ENCODE results near the gene PIP5K1B. TPM values are rescaled to one million over a fixed set of nuclear protein-coding genes. Genes with fewer than 3 reads are reported as not detected.

The PIP5K1B gene
- total and polyA plus RNA-seq, 10 of the 15 experiments (the other 5 are each of a cell fraction or from before 2014, with no cell fraction given), result 6.8 to 16.3 (median 10.6) TPM

DNA sequence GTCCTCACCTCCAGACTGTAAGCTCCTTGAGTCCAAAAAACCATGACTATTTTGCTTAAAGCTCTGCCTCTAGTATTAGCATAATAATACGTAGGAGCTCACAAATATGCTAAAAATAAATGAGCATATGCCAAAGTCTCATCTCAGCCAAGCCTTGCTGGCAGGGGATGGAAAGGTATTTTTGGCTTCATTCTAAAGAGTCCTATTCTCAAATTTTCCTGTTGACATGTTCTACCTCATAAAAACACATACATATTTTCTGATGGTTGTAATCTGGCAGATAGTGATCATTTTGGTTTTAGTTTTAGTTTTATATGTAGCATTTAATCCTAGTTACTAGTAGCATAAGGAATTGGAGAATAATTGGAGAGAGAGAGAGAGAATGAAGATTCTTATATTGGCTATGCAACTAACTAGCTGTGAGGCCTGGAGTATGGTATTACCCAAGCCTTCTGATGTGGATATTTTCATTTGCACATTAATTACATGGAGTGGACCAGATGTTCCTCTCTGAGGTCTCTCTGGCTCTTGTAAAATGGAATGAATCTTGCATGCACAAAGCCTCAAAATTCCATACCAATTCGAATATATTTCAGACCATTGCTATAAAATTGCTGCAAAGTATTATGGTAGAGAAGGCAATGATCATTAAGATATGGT is 55.8 kb downstream of the PIP5K1B start:
- no peak overlapping the region for H2AFZ ChIP-seq (ENCODE audit: control insufficient read depth, low read depth, low read length)
- ATAC-seq (no peak), DNase-seq (ENCODE audit: low read depth, low spot score) (no peak), FAIRE-seq (no peak)
- H3K9ac ChIP-seq (ENCODE audit: control insufficient read depth, insufficient read depth, low read length), result no peak overlapping the region
- POLR2A ChIA-PET, result no interaction called here
- peaks cover 3% of the 10 kb centered on the region; the same call in 1 of the 2 replicates for H3K4me1 ChIP-seq (ENCODE audit: control insufficient read depth, insufficient read depth, low read length)
- RAD21 ChIA-PET (ENCODE audit: unreplicated experiment), result interaction anchor here (1.2 kb wide), 1 partner anchor 19 kb away, joined by 5 read pairs; a partner anchor contains a TSS
- 46% methylated on average over 2 of the region's 2 CpGs for WGBS (ENCODE audit: insufficient coverage, insufficient replicate concordance, low lambda C conversion rate, missing lambda C conversion rate)
- H3K4me3 ChIP-seq, result no peak overlapping the region
- no peaks in the 10 kb centered on the region for H3K27me3 ChIP-seq (replicated peaks in 1 of 2; ENCODE audit: control insufficient read depth in 2 of 2, insufficient read depth in 2 of 2, low read length in 1 of 2)
- CTCF ChIA-PET, result no interaction called here
- SMC1A ChIA-PET (ENCODE audit: uncharacterized antibody, unreplicated experiment), result interaction anchor here (1.2 to 1.5 kb wide), 3 partner anchors 11 to 16 kb away, joined by 3 to 4 read pairs (median 3); no protein-coding TSS in a partner anchor
- no peak overlapping the region for H3K27ac ChIP-seq (ENCODE audit: control insufficient read depth, insufficient read depth)
- in situ Hi-C loops (cut with MboI), result loop anchor here (5.0 to 10.0 kb wide), 2 partner anchors 64 to 179 kb away; no protein-coding TSS in a partner anchor
- no peaks in the 10 kb centered on the region for H3K36me3 ChIP-seq (ENCODE audit: control insufficient read depth in 2 of 2, insufficient read depth in 2 of 2, low read length in 1 of 2)
- H3K9me3 ChIP-seq (replicated peaks; ENCODE audit: control insufficient read depth, insufficient read depth, low read length), result peaks cover 4% of the 10 kb centered on the region; the same call in 1 of the 3 replicates
- no peaks in the 10 kb centered on the region for H4K20me1 ChIP-seq (ENCODE audit: control insufficient read depth, insufficient read depth)
- H3K4me2 ChIP-seq (ENCODE audit: control insufficient read depth, insufficient read depth), result no peak overlapping the region
- no TSS peak for BruUV-seq (replicated peaks)
- TF ChIP-seq USF2 (IDR thresholded peaks at IDR 0.05; ENCODE audit: borderline replicate concordance, low read depth, low read length), result no peak
- no peak for TF ChIP-seq TAF1 (IDR thresholded peaks at IDR 0.05; ENCODE audit: borderline replicate concordance, low read depth, low read length)
- H3K79me2 ChIP-seq (ENCODE audit: control insufficient read depth, insufficient read depth, low read length), result no peaks in the 10 kb centered on the region
- intact Hi-C loops (cut with micrococcal nuclease; ENCODE audit: unreplicated experiment), result loop anchor here (5.0 kb wide), 1 partner anchor 54 kb away; the partner anchor contains the start of gene PIP5K1B

- ATAC-seq (peak; percentile 51; the same call in 2 of the 3 replicates), DNase-seq (ENCODE audit: low read depth, low spot score) (no peak), FAIRE-seq (no peak)
- 61% methylated on average over 4 of the region's 4 CpGs for WGBS (ENCODE audit: insufficient coverage, insufficient replicate concordance, low lambda C conversion rate, missing lambda C conversion rate)
- ChIA-PET POLR2A (interaction anchor here (1.5 kb wide), 1 partner anchor 17 kb away, joined by 3 read pairs; a partner anchor contains a TSS), SMC1A (ENCODE audit: uncharacterized antibody, unreplicated experiment) (interaction anchor here (0.9 to 1.4 kb wide), 4 partner anchors 11 to 24 kb away, joined by 3 to 5 read pairs (median 4); no protein-coding TSS in a partner anchor), CTCF (interaction anchor here (0.6 to 1.1 kb wide), 2 partner anchors 80 to 237 kb away, joined by 3 to 4 read pairs; no protein-coding TSS in a partner anchor), RAD21 (ENCODE audit: unreplicated experiment) (interaction anchor here (1.4 kb wide), 1 partner anchor 55 kb away, joined by 4 read pairs; no protein-coding TSS in a partner anchor)
- peaks cover 4% of the 10 kb centered on the region; the same call in 1 of the 3 replicates for H3K9me3 ChIP-seq (replicated peaks; ENCODE audit: control insufficient read depth, insufficient read depth, low read length)
- H3K27ac ChIP-seq (ENCODE audit: control insufficient read depth, insufficient read depth), result no peak overlapping the region
- no TSS peak for BruUV-seq (replicated peaks)
- no peaks in the 10 kb centered on the region for H4K20me1 ChIP-seq (ENCODE audit: control insufficient read depth, insufficient read depth)
- H3K79me2 ChIP-seq (ENCODE audit: control insufficient read depth, insufficient read depth, low read length), result no peaks in the 10 kb centered on the region
- peaks cover 3% of the 10 kb centered on the region; the same call in 1 of the 2 replicates for H3K4me1 ChIP-seq (ENCODE audit: control insufficient read depth, insufficient read depth, low read length)
- H3K36me3 ChIP-seq (ENCODE audit: control insufficient read depth in 2 of 2, insufficient read depth in 2 of 2, low read length in 1 of 2), result no peaks in the 10 kb centered on the region
- in situ Hi-C loops (cut with MboI), result loop anchor here (5.0 to 10.0 kb wide), 2 partner anchors 62 to 180 kb away; no protein-coding TSS in a partner anchor
- no peak overlapping the region for H2AFZ ChIP-seq (ENCODE audit: control insufficient read depth, low read depth, low read length)
- H3K27me3 ChIP-seq (replicated peaks in 1 of 2; ENCODE audit: control insufficient read depth in 2 of 2, insufficient read depth in 2 of 2, low read length in 1 of 2), result no peaks in the 10 kb centered on the region
- H3K4me3 ChIP-seq, result no peak overlapping the region
- H3K9ac ChIP-seq (ENCODE audit: control insufficient read depth, insufficient read depth, low read length), result no peak overlapping the region
- no peak for TF ChIP-seq SREBF2 (IDR thresholded peaks at IDR 0.05; ENCODE audit: low read length)
- TF ChIP-seq RELA (IDR thresholded peaks at IDR 0.05; ENCODE audit: borderline replicate concordance, partially characterized antibody), result no peak
- TF ChIP-seq RFX5 (IDR thresholded peaks at IDR 0.05; ENCODE audit: low read depth, low read length), result no peak
- no peak for TF ChIP-seq JUNB (IDR thresholded peaks at IDR 0.05)
- TF ChIP-seq EP300 (IDR thresholded peaks at IDR 0.05; ENCODE audit: borderline replicate concordance in 1 of 2, control insufficient read depth in 1 of 2, low read depth in 2 of 2, low read length in 2 of 2), result no peak
- no peak for TF ChIP-seq BRCA1 (IDR thresholded peaks at IDR 0.05; ENCODE audit: low read depth, low read length)
- no peak for TF ChIP-seq POLR2AphosphoS5 (IDR thresholded peaks at IDR 0.05; ENCODE audit: low read length)
- TF ChIP-seq EGR1 (IDR thresholded peaks at IDR 0.05; ENCODE audit: borderline replicate concordance in 1 of 2, low read depth in 2 of 2, low read length in 2 of 2), result no peak
- TF ChIP-seq TCF3 (IDR thresholded peaks at IDR 0.05; ENCODE audit: borderline replicate concordance, insufficient read depth, low read depth, low read length), result no peak
- no peak for TF ChIP-seq MYB (IDR thresholded peaks at IDR 0.05; ENCODE audit: borderline replicate concordance, low read depth, low read length)
- TF ChIP-seq KDM1A (IDR thresholded peaks at IDR 0.05; ENCODE audit: borderline replicate concordance), result no peak
- no peak overlapping the region for H3K4me2 ChIP-seq (ENCODE audit: control insufficient read depth, insufficient read depth)
- intact Hi-C loops (cut with micrococcal nuclease; ENCODE audit: unreplicated experiment), result loop anchor here (5.0 kb wide), 1 partner anchor 55 kb away; the partner anchor contains the start of gene PIP5K1B
Observed at GRCh38 chr9:68762570-68762969, 57.5 kb downstream of the PIP5K1B start.
